ENCODE measurements around the gene CXCL10. TPM values are rescaled to one million over a fixed set of nuclear protein-coding genes. Genes with fewer than 3 reads are reported as not detected.

CXCL10 gene
- total RNA-seq, 4 donors from 2014 or later = 0.97 TPM; not detected in 3

DNA sequence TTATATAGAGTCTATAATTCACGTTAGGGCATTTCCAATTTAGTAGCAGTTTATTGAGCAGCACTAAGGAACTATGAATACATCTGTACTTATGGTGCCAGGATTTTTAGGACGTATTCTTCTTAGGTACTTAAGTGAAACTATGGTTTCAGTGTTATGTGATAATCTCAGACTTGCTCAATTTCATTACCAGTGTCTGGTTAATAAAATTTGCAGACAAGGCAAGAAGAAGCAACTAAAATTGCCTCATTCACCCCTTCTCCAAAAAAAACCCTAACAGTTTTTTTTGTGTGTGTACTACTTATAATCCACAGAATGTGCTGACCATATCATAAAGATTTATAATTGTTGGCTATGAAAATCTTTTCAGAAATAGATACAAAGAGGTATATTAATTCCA lies 6.0 kb upstream of the CXCL10 start:
- H3K36me3 ChIP-seq = no peaks in the 10 kb centered on the region
- intact Hi-C loops (cut with DNase I; ENCODE audit: low total_unique reads) (no loop called here), in situ Hi-C loops (cut with MboI; ENCODE audit: low sequenced_read_pairs in 4 of 4) (no loop called here)
- TF ChIP-seq, protein P1, sequence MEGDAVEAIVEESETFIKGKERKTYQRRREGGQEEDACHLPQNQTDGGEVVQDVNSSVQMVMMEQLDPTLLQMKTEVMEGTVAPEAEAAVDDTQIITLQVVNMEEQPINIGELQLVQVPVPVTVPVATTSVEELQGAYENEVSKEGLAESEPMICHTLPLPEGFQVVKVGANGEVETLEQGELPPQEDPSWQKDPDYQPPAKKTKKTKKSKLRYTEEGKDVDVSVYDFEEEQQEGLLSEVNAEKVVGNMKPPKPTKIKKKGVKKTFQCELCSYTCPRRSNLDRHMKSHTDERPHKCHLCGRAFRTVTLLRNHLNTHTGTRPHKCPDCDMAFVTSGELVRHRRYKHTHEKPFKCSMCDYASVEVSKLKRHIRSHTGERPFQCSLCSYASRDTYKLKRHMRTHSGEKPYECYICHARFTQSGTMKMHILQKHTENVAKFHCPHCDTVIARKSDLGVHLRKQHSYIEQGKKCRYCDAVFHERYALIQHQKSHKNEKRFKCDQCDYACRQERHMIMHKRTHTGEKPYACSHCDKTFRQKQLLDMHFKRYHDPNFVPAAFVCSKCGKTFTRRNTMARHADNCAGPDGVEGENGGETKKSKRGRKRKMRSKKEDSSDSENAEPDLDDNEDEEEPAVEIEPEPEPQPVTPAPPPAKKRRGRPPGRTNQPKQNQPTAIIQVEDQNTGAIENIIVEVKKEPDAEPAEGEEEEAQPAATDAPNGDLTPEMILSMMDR (IDR thresholded peaks at IDR 0.05 in 4 of 5, conservative IDR thresholded peaks at IDR 0.05 in 1 of 5) = no peak
- TF ChIP-seq POLR2A (IDR thresholded peaks at IDR 0.05) = no peak
- H3K4me3 ChIP-seq = no peak overlapping the region
- ATAC-seq (no peak), DNase-seq (no peak)
- no peaks in the 10 kb centered on the region for H3K27me3 ChIP-seq
- peaks cover 0 to 7% of the 10 kb centered on the region in 2 donors for H3K4me1 ChIP-seq
- H3K27ac ChIP-seq = no peak overlapping the region
- H3K9me3 ChIP-seq = no peaks in the 10 kb centered on the region

DNA sequence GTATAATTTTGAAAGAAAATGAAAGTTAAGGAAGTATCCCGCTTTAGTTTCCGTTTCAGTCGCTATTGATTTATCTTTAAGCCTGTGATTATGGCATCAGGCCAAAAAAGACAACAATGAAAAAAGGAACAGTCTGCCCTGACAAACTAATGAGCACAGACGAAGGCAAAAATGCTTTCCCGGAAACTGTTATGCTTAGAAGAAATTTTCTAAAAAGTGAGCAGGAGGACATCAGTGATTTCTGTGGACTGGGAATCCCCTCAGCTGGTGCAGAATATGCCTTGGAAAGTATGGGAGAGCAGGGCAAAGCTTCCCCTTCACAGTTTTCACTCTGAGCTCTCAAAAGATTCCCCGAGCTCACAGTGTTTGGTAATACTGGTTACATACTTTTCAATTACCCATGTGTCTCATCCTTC lies 5.1 kb upstream of the CXCL10 start:
- no peak for DNase-seq

DNA sequence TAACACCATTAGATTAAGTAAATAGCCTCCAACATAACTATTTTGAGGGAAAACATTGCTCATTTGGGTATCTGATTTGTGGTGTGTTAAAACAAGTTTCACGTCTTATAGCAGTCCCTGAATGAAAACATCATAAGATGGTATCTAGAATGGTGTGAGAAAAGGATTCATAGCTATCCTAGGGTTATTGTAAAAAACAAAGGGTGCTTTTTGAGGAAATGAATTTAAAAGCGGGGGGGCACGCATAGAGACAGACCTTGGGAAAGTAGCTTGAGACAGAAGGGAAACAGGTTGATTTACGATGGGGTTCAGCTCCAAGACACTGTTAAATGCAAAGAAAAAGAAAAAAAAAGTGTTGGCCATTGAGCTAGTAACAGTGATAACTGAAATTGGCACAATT lies 768 bp upstream of the CXCL10 start:
- no peak for TF ChIP-seq POLR2A (IDR thresholded peaks at IDR 0.05)
- TF ChIP-seq, protein P1 (IDR thresholded peaks at IDR 0.05 in 4 of 5, conservative IDR thresholded peaks at IDR 0.05 in 1 of 5) = no peak
- no peaks in the 10 kb centered on the region for H3K36me3 ChIP-seq
- no peak for DNase-seq
- no peak overlapping the region for H3K27ac ChIP-seq
- H3K4me1 ChIP-seq = peaks cover 0 to 7% of the 10 kb centered on the region in 2 donors
- H3K9me3 ChIP-seq = no peaks in the 10 kb centered on the region
- no peak overlapping the region for H3K4me3 ChIP-seq
- H3K27me3 ChIP-seq = no peaks in the 10 kb centered on the region
- in situ Hi-C loops (cut with MboI; ENCODE audit: low sequenced_read_pairs in 4 of 4) = no loop called here
- intact Hi-C loops (cut with DNase I; ENCODE audit: low total_unique reads) = no loop called here
- no peak for ATAC-seq

More for the DNA sequence above, 5.1 kb upstream of the CXCL10 start:
- intact Hi-C loops (cut with DNase I; ENCODE audit: low total_unique reads) (no loop called here), in situ Hi-C loops (cut with MboI; ENCODE audit: low sequenced_read_pairs in 4 of 4) (no loop called here)
- Histone ChIP-seq H3K4me1 (peaks cover 0 to 7% of the 10 kb centered on the region in 2 donors), H3K36me3 (no peaks in the 10 kb centered on the region), H3K4me3 (peak overlapping the region in 2 of 4 donors; percentile 5 to 32), H3K27ac (no peak overlapping the region), H3K27me3 (no peaks in the 10 kb centered on the region), H3K9me3 (no peaks in the 10 kb centered on the region)
- no peak for ATAC-seq
- TF ChIP-seq, protein P1 (IDR thresholded peaks at IDR 0.05 in 4 of 5, conservative IDR thresholded peaks at IDR 0.05 in 1 of 5) = no peak
- no peak for TF ChIP-seq POLR2A (IDR thresholded peaks at IDR 0.05)

DNA sequence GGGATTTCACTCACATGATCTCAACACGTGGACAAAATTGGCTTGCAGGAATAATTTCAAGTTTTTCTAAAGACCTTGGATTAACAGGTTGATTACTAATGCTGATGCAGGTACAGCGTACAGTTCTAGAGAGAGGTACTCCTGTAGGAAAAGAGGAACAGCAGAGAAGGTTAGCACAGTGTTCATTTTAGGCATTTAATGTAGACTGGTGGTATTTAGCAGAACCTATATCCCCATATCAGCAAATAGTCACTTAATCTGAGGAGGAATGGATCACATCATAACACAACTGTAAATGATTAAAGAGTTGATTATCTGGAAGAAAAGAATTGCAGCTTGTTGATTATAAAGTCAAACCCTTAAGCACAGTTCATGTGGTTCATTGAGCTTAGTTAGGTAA lies 620 bp downstream of the CXCL10 start:
- Histone ChIP-seq H3K27me3 (no peaks in the 10 kb centered on the region), H3K4me3 (no peak overlapping the region), H3K4me1 (no peaks in the 10 kb centered on the region), H3K36me3 (no peaks in the 10 kb centered on the region), H3K9me3 (no peaks in the 10 kb centered on the region), H3K27ac (no peak overlapping the region)
- DNase-seq = no peak
- ATAC-seq = no peak
- TF ChIP-seq POLR2A (IDR thresholded peaks at IDR 0.05) = no peak
- TF ChIP-seq, protein P1 (IDR thresholded peaks at IDR 0.05 in 4 of 5, conservative IDR thresholded peaks at IDR 0.05 in 1 of 5) = no peak
- intact Hi-C loops (cut with DNase I; ENCODE audit: low total_unique reads) (no loop called here), in situ Hi-C loops (cut with MboI; ENCODE audit: low sequenced_read_pairs in 4 of 4) (no loop called here)

DNA sequence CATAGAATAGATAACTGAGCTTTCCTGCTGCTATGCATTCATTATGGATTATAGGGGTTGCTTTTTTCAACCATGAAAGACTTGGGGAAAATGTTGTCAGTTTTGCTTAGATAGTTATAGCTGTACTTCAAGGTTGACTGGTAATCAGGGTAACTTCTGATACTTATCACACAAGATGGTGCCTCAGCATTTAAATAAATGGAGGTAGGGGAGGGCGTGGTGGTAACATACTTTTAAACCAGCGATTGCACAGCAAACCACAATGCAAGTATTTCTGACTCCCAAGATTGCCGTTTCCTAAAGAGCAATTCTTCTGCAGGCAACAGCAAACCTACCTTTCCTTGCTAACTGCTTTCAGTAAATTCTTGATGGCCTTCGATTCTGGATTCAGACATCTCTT lies 1.3 kb downstream of the CXCL10 start:
- TF ChIP-seq, protein P1 (IDR thresholded peaks at IDR 0.05 in 4 of 5, conservative IDR thresholded peaks at IDR 0.05 in 1 of 5) = no peak
- TF ChIP-seq POLR2A (IDR thresholded peaks at IDR 0.05) = no peak
- H3K4me1 ChIP-seq = no peaks in the 10 kb centered on the region
- H3K27ac ChIP-seq = no peak overlapping the region
- H3K4me3 ChIP-seq = no peak overlapping the region
- in situ Hi-C loops (cut with MboI; ENCODE audit: low sequenced_read_pairs in 4 of 4) = no loop called here
- intact Hi-C loops (cut with DNase I; ENCODE audit: low total_unique reads) = no loop called here
- H3K9me3 ChIP-seq = no peaks in the 10 kb centered on the region
- H3K27me3 ChIP-seq = no peaks in the 10 kb centered on the region
- ATAC-seq (no peak), DNase-seq (no peak)
- H3K36me3 ChIP-seq = no peaks in the 10 kb centered on the region
